ENCODE measurements around the gene AXIN2.

The AXIN2 gene, protein sequence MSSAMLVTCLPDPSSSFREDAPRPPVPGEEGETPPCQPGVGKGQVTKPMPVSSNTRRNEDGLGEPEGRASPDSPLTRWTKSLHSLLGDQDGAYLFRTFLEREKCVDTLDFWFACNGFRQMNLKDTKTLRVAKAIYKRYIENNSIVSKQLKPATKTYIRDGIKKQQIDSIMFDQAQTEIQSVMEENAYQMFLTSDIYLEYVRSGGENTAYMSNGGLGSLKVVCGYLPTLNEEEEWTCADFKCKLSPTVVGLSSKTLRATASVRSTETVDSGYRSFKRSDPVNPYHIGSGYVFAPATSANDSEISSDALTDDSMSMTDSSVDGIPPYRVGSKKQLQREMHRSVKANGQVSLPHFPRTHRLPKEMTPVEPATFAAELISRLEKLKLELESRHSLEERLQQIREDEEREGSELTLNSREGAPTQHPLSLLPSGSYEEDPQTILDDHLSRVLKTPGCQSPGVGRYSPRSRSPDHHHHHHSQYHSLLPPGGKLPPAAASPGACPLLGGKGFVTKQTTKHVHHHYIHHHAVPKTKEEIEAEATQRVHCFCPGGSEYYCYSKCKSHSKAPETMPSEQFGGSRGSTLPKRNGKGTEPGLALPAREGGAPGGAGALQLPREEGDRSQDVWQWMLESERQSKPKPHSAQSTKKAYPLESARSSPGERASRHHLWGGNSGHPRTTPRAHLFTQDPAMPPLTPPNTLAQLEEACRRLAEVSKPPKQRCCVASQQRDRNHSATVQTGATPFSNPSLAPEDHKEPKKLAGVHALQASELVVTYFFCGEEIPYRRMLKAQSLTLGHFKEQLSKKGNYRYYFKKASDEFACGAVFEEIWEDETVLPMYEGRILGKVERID

DNA sequence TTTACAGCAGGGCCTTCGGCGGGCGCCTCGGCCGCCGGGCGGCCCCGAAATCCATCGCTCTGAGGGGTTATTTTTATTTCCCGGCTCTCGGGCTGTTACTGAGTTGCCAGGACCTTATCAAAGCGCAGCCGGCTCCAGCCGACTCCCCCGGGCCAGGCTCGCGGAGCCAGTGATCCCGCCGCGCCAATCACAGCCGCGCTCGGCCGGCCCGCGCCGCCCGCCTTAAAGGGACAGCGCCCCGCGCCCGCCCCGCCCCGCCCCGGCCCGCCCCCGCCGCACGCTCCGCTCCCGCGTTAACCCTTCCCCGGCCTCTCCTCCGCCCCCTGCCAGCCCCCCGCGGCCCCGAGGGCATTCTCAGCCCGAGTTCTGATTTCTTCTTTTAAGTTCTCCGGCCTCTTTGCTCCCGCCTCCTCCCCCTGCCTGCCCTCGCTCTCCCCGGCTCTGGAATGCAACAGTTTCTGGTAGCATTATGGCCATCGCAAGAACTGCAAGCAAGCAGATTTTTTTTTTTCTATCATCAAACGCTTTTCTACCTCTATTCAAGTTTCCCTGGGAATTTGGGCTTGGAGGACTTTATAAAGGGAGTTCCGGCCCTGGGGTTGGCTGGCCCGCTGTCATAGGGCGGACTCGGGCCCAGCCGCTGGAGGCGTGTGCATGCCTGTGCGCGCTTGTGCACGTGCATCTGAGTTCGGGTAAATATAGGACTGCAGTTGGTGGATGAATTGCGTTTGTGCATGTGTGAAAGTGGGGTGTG lies at the start of gene AXIN2:
Gene AXIN2, minus strand, starts transcription at position 197 of the 754 bp plus-strand sequence. CDS start 3,028 bp downstream, outside the sequence.
- DNase-seq (ENCODE audit: low read depth) = peak; percentile 71

DNA sequence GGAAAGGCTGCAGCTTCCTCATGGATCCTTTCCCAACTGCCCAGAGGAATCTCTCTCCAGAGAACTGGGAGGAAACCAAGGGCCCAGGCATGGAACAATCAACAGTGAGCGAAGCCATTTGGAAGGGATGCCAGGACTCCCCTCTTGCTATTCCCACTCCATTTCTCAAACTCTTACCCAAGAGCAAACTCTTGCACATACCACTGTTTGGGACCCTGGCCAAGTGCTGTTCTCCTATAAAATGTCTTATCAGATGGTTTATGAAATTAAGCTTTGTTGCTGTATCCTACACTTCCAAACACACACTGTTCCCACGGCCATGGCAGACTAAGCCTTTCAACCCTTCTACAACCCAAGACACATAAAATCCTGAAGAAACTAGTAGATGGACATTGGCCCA lies 48.3 kb upstream of the AXIN2 start:
- no peak for DNase-seq (ENCODE audit: low read depth)

DNA sequence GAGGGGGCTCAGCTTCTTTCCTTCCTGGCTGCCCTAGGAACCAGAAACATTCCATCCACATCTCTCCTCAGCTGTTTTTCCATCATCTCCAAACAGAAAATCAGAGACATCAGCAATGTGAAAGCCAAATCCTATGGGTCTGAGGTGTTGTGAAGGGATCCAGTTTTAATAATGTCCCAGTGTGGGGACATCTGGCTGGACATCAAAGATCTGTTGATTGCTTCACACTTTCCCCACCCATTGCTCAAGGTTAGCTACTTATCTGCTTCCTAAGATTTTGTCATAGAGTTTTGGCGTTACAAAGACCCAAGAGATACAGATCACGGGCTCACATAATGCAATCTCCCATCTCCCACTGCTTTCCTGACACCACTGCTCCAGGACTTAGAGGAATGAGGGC lies 47.8 kb upstream of the AXIN2 start:
- no peak for DNase-seq (ENCODE audit: low read depth)

DNA sequence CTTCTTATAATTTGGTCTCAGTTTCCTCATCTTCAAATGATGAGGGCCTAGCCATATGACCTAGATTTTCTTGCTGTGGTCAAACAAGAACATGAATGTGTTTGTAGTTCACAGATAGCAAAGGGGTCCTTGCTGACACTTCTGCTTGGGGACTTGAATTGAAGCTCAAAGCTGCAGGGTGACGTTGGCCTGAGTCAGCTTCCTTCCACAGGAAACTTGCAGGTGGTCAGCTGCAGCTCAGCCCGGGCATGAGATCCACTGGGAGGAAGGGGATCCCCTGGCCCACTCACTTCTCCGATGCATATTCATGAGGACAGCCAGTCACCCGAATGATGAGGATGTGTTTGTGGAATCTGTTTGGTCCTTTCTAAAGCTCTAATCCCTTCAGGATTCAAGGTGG lies 42.6 kb upstream of the AXIN2 start:
- DNase-seq (ENCODE audit: low read depth) = no peak

DNA sequence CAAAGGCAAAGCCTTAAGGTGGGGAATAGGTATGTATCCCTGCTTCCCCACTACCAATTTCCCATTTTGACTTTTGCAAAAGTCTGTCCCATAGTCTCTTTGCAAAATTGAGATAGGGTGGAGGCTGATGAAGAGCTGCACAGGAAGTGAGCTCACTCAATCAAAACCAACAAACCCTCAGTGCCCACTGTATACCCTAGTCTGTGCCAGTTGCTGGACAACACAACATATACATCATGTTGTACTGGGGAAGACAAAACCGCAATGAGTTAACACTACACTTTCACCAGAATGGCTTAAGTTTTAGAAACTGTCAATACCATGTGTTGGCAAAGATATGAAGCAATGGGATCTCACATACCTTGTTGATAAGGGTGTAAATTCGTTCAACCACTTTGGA lies 40.4 kb upstream of the AXIN2 start:
- no peak for DNase-seq (ENCODE audit: low read depth)

DNA sequence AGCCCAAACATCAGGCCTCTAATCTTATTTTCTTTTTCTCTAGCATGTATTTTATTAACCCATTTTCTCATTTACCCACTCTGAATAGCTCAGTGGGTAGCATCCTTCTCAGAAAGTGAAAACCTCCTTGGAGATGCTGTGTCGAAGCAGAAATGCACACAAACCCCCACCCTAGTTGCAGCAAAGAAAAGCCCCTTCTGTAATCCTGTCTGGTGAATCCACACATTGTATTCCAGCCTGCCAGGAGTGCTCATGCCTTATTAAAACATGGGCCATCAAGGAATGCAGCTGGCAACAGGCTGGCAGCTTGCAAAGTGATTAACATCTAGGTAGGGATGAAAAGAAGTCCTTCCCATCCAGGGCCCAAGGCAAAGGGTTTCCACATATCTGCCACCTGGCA lies 39.7 kb upstream of the AXIN2 start:
- DNase-seq (ENCODE audit: low read depth) = no peak

DNA sequence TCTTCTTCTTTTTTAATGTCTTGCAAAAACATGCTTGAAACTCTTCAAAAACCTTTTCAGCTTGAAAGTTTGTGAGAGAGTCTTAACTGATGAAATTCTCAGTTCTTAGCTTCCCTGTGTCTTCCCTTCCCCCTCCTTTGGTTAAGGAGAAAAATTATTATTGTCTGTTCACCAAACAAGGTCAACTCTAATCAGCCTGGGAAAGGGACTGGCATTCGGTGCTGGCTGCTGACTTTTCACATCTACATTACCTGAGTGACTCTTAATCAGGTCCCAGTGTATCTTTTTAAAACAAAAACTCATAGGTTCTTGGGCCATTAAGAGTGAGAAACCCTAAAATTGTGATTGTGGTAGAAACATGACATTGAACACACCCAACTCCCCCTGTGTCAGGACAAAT lies 39.1 kb upstream of the AXIN2 start:
- DNase-seq (ENCODE audit: low read depth) = no peak

DNA sequence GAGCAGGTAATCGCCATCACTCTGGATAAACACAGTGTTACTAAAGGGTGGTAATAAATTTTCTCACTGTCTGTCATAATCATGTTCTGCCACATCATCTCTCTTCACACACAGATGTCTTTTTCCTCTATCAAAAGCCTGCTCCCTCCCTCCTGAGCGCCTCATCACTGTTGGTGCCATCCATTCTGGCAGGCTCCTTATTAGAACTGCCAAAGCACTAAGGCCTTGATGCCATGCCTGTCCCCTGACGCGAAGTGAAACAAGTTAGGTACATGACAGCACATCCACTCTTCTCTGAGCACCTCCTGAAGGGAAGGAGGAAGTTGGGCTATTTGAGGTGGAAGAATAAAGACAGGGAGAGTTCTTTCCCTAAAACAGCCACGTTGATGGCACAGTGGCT lies 38.2 kb upstream of the AXIN2 start:
- no peak for DNase-seq (ENCODE audit: low read depth)

DNA sequence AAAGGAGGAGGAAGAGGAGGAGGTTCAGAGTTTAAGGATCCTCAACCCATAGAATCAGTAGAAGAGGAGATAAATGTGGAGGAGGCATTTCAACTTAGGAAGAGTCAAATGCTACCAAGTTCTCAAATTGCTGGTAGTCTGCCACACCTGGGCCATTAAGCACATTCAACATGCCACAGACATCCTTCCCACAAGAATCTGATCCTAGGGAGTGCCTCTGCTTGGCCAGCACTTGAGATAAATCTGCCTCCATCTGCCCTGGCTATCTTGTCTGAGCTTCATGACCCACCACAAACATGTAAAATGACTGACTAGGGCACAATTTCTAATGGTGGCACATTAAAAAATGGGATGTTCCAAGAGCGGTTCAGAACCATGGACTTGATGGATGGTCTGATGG lies 37.3 kb upstream of the AXIN2 start:
- DNase-seq (ENCODE audit: low read depth) = no peak

DNA sequence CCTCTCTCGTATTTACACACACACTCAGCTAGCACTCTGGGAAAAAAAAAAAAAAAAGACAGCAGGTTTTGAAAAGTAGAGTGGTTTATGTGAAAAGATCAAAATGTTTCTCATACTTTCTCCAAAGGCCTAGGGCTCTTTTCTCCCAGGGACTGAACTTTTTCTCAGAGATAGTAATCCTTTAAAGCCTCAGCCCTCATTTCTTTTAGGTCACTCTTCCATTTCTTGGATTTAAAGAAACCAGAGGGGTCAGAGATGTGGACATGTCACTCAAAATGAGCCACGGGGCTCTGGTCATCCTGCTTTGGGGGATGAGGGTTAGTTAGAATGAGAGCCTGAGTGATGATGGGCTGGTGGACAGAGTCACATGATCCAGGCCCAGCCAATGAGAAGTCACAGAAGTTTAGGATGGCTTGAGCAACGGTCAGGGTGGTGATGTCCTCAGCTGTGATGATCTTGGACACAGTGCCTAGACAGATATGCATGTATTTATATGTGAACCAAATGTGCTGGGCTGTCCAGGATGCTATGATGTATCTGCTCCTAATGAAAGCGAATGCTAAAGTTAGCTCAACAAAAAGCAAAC lies 33.7 kb upstream of the AXIN2 start:
- DNase-seq (ENCODE audit: low read depth) = no peak

DNA sequence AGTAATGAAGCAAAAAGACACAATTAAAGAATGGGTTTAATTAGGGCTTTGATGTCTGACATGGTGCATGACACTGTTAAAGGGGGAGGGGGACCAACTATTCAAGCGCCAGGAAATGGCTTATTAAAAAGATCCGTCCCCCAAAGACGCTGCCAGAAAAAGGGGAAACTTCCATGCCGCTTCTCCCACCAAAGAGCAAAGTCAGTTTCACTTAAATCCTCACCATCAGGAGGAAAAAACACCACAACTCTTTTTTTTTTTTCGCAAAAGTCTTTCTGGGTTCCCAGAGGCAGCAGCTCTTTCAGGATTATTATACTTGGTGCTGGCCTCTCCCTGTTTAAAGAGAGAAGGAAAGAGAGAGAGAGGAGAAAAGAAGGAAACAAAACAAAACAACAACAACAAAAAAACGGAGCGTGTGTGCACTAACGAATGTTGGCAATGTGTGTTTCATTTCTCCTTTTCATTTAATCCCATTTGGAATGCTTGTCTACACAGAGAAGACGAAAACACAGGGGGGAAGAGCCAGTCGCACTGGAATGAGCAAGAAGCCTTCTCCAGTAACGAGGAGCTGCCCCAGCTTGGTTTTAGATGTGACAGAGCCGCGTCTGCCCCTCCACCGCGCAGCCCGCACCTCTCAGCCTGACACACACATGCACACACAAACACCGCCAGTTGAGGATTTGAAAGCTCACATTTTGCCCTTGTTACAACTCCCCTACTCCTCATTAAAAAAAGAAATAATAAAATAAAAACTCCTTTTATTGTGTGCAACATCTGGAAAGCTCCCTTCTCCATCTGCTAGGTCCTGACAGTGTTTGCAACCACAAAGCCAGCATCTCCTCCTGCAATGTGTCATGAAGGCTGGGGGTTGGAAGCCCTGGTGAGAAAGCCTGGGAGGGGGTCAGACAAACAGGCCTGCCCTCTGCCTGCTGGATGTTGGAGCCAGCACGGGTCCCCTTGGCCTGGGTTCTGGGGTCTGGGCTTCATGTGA lies 32.7 kb upstream of the AXIN2 start:
- no peak for DNase-seq (ENCODE audit: low read depth)

DNA sequence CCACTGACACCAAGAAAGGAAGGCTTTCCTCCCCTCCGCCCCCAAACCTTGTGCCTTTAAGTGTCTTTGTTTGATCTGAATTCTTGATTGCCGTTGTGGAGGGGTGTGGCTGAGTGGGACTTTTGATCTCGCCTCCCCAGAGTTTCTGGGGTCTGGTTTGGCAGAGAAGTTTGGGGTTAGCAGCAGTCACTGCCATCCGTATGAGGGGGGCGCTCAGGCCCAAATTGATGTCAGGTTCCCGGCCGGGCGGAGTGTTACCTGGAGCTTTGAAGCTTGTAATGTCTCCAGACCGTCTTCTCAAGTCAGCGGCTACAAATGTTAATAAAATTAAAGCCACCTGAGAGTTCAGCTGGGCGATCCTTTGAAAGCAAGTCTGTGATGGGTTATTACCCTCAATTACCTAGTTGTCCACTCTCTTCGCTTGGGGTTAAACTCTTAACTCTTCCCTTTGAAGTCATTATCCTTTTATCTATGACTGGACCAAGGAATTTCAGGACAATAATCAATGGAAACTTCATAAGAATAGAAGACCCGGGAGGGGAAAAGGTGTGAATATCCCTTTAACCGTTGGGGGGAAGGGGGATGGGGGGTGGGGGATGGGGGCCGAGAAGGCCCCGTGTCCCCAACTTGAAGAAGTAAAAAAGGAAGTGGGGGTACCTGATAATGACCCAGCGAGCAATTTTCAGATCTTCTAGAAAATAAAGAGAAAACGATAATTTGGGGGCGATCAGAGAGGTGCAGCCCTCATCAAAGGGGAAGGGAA lies 31.8 kb upstream of the AXIN2 start:
- no peak for DNase-seq (ENCODE audit: low read depth)

DNA sequence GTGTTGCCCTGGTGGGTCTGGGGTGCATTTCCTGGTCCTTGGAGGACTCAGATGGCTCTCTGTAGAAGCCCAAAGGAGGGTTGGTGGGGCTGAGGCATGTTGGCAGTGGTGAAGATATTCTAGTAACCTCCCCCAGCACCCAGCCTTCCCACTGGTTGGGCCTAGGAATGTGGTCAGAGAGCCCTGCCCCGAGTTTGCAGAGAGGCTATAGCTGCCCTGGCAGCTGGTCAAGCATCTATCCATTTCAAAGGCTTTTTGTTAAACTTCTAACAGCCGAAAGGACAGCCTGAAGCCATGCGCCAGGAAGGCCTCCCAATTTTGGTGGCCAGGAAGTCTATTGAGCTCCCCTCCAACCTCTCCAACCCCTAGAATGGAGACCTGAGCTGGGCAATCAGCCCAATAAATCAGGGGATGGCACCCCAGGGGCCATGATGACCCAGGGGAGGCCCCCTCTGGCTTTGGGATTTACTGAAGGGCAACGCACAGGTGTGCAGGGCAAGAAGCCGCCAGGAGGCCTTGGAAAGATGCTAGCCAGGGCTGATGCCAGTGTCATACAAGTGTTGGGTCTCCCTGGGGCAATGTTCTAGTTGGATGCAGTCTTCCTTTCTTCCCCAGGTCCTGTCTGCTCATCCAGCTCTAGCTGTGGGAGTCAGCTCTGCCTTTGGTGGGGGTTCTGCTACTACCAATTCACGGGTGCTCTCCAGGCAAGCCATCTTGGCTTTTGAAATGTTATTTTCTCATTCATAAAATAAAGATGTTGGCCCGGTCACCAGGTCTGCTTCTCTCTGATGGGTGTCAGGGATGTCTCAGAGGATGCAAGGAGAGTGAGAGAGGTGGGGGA lies 30.9 kb upstream of the AXIN2 start:
- DNase-seq (ENCODE audit: low read depth) = no peak

DNA sequence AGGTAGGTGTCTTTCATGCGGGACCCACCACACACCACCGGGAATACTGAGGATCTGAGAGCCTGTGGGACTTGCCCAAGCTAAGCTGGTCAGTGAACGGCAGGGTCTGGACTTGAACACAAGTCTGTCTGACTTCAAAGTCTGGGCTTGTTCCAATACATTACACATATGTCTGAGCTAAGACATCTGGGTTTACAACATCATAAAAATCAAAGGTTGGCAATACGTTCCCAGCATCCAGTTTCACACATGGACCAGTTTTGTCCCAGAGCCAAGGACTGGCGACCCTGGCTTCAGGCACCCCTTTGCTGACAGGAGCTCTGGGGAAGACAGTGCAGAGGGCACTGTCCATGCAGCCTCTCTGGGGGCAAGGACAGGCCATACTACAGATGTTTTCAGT lies 27.9 kb upstream of the AXIN2 start:
- DNase-seq (ENCODE audit: low read depth) = no peak

DNA sequence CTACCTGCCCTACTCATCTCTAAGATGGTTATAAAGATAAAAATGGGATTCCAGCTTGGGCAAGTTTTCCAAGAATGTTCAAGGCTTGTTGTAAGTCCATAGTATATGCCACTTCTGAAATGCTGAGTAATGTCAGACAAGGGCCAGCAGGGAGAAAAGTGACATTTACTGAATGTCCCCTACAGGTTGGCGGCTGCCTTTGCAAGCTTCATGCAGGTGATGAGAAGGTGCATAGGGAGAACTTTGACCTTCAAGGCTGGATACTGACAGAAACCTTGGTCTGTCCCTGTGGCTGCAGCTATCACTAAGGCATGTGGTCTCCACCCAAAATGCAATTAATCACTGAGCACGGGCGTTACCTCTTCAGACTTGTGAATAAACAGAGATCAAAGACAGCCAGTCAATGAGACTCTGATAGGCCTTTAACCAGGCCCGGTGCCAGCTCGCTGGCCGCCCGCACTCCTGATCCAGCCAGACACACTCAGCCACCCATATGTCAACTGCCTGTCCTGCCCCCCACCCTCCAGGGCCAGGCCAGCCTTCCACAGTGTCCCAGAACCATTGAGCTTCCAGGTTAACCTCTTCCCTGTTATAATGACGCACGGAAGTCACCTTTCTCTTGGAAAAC lies 26.8 kb upstream of the AXIN2 start:
- no peak for DNase-seq (ENCODE audit: low read depth)

DNA sequence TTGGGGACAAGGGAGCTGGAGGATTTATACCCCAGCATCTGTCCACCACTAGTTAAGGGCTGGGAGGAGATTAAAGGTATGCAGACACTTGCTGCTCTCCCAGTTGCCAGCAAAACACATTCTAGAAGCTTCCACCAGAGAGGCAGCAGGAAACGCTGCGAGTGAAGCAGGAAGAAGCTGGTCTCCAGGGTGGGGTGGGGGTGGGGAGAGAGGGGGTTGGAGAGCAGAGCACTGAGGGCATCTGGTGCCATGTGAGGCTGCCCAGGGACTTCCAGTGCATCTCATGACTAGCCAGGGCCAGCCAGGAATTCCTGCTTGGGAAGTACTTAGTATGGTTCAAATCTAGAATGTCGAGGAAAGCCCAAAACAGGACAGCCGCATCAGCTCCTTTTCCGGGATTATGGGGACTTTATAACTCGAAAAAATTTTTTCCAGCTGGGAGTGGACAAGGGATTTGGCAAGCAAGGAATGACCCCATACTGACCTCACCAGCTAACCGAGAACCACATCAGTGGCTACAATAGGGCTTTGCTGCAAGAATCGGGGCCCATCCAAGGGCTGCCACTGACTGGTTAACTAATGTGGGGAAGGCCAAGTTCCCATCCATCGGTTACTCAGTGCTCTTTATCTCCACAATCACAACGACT lies 26.2 kb upstream of the AXIN2 start:
- no peak for DNase-seq (ENCODE audit: low read depth)

DNA sequence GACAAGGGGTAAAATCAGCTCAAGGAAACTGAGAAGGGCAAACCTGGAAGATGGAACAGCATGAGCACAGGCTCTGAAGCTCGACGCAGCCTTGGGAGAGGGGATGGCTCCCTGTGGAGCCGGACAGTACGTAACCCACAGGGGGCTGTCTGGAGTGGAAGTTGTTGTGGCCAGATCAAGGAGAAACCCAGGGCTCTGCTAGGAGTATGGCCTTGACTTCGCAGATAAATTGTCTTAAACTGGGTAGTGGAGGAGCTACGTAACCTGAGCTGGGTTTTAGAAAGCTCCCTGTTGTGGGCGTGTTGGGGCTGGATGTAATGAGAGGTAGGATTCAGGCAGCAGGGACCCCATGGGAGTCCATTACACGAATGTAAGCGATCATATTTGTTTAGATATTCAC lies 25.5 kb upstream of the AXIN2 start:
- no peak for DNase-seq (ENCODE audit: low read depth)

Measured in stimulated activated CD8-positive, alpha-beta memory T cell treated with anti-CD3 and anti-CD28 coated beads, Interleukin-12 subunit alpha, Interleukin-12 subunit beta, amount 100 ng/mL, for 1 hour (primary cell).